ENCODE measurements around the gene EPB42.

- TF ChIP-seq CTCF (conservative IDR thresholded peaks at IDR 0.05) (no peak), ZFX (IDR thresholded peaks at IDR 0.05) (no peak)
Measured at GRCh38 chr15:43210807-43211206, 10.0 kb downstream of the EPB42 start.

Measured in C4-2B (cell line).